HG02610 (cell line): ENCODE measurements around the gene CD164.
"Not testable (repeated sequence)": the region's sequence is repeated elsewhere in the genome, so short reads cannot be mapped to it uniquely, and the experiment has no call there.

ENCODE experiments used
- ATAC-seq: cut with Tn5 transposase; IDR thresholded peaks from one replicate; pipeline ENCODE4 v1.9.1; 2021; ENCODE audit warnings: mild to moderate bottlenecking, moderate library complexity; ENCODE audit not compliant: unreplicated experiment

Gene CD164

GRCh38 chr6:109344226-109344625 lies 38.0 kb downstream of the CD164 start:
- ATAC-seq, result no peak

GRCh38 chr6:109343518-109343917 lies 38.7 kb downstream of the CD164 start:
- ATAC-seq, result no peak

- no peak for ATAC-seq
Measured at GRCh38 chr6:109342911-109343310, 39.4 kb downstream of the CD164 start.

- no peak for ATAC-seq
Measured at GRCh38 chr6:109342506-109342905, 39.8 kb downstream of the CD164 start.

DNA sequence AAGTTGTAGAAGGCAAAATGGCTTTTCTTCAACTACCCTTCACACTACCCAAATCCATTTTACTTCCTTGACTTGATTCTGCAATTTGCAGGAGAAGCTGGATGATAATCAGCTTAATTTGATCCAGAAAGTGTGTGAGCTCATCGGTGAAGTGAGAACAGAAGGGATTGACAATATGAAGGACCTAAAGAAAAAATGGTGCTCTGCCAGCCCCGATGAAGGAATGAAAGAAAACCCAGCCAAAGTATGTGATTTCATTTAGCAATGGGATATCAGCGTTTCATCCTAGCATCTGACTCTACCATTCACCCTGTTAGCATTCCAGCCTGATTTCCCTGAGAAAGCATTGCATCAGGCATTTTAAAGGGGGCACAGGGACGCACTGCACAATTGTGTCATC lies 41.5 kb downstream of the CD164 start:
- ATAC-seq, result no peak

- ATAC-seq, result no peak
Measured at GRCh38 chr6:109339906-109340678, 42.2 kb downstream of the CD164 start.

- ATAC-seq, result no peak
Measured at GRCh38 chr6:109336221-109336961, 45.9 kb downstream of the CD164 start.

DNA sequence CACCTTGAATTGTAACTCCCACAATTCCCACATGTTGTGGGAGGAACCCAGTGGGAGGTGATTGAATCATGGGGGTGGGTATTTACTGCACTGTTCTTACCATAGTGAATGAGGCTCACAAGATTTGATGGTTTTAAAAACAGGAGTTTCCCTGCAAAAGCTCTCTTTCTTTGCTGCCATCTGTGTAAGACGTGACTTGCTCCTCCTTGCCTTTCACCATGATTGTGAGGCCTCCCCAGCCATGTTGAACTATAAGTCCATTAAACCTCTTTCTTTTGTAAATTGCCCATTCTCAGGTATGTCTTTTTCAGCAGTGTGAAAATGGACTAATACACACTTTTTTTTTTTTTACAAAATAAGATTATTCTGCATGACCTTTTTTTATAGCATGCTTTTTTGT lies 48.4 kb downstream of the CD164 start:
- not testable (repeated sequence) for ATAC-seq

DNA sequence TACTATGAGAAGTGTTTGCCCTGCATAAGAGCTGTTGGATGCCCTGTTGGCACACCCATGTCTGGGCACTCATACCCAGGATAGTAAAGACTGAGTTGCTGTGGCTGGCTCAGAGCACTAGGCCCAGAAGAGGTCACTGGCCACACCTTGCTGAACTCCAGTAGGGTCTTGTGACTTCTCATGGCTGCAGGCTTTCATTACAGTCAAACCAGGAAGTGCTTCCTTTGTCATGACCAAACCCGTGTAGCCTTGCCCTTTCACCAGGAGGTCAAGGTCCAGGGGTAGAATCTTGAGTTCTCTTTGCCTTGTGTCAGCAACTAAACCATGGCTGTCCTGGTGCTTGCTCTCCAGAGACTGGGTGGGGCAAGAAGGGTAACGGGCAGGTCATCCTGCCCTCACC lies 49.5 kb downstream of the CD164 start:
- no peak for ATAC-seq

- ATAC-seq, result no peak
Measured at GRCh38 chr6:109331081-109331480, 51.2 kb downstream of the CD164 start.

GRCh38 chr6:109330263-109330662 lies 52.0 kb downstream of the CD164 start:
- no peak for ATAC-seq

- no peak for ATAC-seq
Measured at GRCh38 chr6:109328629-109329028, 53.6 kb downstream of the CD164 start.

GRCh38 chr6:109327959-109328358 lies 54.3 kb downstream of the CD164 start:
- ATAC-seq, result no peak

DNA sequence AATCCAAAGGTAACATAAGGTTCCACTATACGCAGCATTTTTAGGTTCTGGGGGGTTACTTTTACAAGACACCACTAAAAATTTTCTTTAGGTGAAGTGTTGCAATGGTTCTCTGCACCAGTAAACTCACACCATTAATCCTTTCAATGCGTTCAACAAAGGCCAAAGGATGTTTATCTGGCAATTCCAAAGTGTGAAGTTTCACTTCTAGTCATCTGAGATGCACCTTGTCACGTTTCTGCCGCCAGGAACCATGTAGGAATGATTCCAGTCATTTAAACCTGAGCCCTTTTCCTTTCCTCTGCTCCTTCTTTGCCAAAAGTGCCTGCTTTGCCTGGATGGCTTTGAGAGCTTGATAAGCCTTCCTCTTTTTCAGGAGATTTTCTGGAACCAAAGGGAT lies 54.8 kb downstream of the CD164 start:
- ATAC-seq, result no peak

DNA sequence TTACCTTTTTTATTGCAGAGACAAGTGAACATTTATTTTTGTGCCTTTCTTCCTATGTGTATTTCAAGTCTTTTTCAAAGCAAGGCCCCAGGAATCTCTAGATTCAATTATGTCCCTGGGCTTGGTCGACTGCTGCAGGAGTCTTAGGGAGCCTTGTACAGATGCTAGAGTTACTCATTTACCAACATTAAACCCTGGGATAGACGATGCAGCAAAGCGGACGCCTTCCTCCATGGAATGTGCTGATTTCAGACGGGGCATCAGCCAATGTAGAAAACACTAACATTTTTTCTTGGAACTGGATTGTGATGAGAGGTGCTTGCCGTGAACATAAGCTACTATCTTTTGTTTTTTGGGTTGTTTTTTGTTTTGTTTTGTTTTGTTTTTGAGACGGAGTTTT lies 55.9 kb downstream of the CD164 start:
- no peak for ATAC-seq

DNA sequence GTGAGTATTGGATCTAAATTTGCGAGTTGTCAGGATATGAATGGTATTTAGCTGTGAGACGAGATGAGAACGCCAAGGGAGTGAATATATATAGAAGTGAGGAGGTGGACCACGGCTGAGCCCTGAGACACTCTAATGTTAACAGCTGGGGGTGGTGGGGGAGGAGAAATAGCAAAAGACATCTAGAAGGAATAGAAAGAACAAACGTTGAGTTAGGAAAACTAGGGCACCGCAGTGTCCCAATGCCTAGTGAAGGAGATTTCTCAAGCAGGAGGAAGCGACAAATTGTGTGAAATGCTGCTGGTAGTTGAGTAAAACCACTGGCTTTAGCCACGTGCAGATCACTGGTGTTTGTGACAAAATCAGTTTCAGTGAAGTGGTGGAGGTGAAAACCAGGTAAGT lies 56.9 kb downstream of the CD164 start:
- no peak for ATAC-seq

DNA sequence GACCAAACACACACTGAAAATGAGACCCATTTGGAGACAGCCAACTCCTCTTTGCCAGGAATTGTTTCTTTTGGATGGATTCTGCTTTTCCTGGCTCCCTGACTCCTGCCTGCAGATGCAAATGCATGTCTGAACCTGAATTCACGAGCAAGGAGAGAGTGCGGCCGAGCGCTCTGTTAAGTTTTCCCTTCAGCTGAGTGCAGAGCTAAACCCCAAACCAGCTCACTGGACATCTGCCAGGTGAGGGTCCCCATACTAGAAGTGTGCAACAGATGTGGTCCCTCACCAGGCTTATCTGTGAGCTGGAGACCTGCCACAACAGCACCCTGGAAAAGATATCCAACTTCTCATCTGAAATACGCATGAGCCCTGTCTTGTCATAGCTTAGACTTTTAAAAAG lies 59.0 kb downstream of the CD164 start:
- ATAC-seq, result no peak

DNA sequence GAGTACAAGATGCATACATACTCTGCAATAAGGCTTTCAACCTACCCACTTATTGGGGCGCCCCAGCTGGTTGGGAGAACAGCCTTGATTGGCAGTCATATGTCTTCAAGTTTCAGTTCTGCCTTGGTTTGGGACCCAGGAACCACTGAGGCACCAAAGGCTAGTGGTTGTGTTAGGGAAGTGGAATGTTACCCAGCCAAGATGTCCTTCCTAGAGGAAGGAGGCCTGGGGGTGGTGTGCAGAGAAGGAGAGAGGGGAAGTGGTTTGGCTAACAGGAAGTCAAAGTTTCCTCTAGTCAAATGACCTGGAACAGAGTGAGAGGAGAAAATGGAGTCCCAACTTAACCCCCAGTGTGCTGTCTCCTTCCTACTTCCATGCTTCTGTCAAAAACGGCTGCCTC lies 59.4 kb downstream of the CD164 start:
- ATAC-seq, result no peak

DNA sequence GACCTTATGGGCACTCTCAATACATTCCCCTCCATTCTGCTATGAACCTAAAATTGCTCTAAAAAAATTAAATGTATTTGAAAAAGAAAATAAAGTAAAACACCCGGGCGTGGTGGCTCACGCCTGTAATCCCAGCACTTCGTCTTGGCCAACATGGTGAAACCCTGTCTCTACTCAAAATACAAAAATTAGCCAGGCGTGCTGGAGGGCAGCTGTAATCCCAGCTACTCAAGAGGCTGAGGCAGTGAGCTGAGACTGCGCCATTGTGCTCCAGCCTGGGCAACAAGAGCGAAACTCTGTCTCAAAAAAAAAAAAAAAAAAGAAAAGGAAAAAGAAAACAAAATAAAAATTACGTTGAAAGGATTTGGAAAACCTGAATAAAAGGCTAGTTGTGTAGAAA lies 60.5 kb downstream of the CD164 start:
- no peak for ATAC-seq

GRCh38 chr6:109320072-109320471 lies 62.2 kb downstream of the CD164 start:
- no peak for ATAC-seq

DNA sequence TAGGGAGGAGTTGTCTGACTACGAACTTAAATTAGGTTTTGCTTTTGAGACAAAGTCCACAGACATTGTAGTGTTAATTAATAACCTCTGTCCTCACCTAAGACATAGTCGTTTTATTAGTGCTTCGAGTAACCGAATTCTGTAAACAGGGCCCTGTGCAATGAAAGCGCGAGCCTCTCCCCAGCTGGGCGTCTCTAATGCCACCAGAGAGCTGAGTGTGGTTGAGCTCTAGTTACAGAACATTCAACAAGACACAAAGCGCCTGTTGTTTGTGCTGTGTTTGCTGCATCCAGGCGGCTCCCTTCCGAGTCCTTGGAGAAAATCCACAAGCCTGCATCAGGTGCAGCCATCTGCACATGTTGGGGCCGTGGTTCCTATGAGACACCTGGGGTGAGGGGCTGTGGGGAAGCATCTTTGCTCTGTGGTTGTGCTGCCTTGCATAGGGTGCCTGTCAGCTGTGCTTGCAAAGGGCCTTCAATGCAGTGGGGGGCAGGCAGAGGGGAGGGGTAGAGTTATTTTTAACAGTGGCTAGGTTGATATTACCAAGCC lies 63.9 kb downstream of the CD164 start:
- no peak for ATAC-seq

- no peak for ATAC-seq
Measured at GRCh38 chr6:109316909-109317308, 65.4 kb downstream of the CD164 start.
